ACHN (cell line): ENCODE results near the gene TRPC4AP.

Experiments used
- DNase-seq: peaks from one replicate; pipeline ENCODE4 v3.0.0-alpha.2; 2015
- in situ Hi-C: cut with HindIII; loops from 2 replicates; pipeline ENCODE4 v1.10.0; 2017; ENCODE audit warnings: low sequenced_read_pairs, low pct_ligation_motif_present, low pct_unique_long_range_greater_than_20kb

The TRPC4AP gene

GRCh38 chr20:35006531-35006971, 86.1 kb downstream of the TRPC4AP start:
- in situ Hi-C loops = no loop called here
- DNase-seq = no peak

- in situ Hi-C loops = no loop called here
- DNase-seq = no peak
These were observed 86.6 kb downstream of the TRPC4AP start for GRCh38 chr20:35006009-35006408.

GRCh38 chr20:35005463-35005961, 87.1 kb downstream of the TRPC4AP start:
- in situ Hi-C loops = no loop called here
- DNase-seq = no peak

- DNase-seq = no peak
- in situ Hi-C loops = no loop called here
These were observed 87.7 kb downstream of the TRPC4AP start for GRCh38 chr20:35004749-35005462.

GRCh38 chr20:35004051-35004725, 88.4 kb downstream of the TRPC4AP start:
- no peak for DNase-seq
- in situ Hi-C loops = no loop called here

- no peak for DNase-seq
- in situ Hi-C loops = no loop called here
These were observed 89.2 kb downstream of the TRPC4AP start for GRCh38 chr20:35003211-35004031.

GRCh38 chr20:35002426-35003210, 90.0 kb downstream of the TRPC4AP start:
- in situ Hi-C loops = no loop called here
- no peak for DNase-seq

- DNase-seq = no peak
- in situ Hi-C loops = no loop called here
These were observed 90.8 kb downstream of the TRPC4AP start for GRCh38 chr20:35001596-35002362.

- in situ Hi-C loops = no loop called here
These were observed 91.5 kb downstream of the TRPC4AP start for GRCh38 chr20:35000922-35001595.

GRCh38 chr20:35000311-35000921, 92.2 kb downstream of the TRPC4AP start:
- in situ Hi-C loops = no loop called here

More at GRCh38 chr20:35000922-35001595, 91.5 kb downstream of the TRPC4AP start:
- DNase-seq = no peak

GRCh38 chr20:34999782-35000181, 92.8 kb downstream of the TRPC4AP start:
- no peak for DNase-seq
- in situ Hi-C loops = no loop called here

More at GRCh38 chr20:35000311-35000921, 92.2 kb downstream of the TRPC4AP start:
- DNase-seq = no peak

- DNase-seq = no peak
- in situ Hi-C loops = no loop called here
These were observed 93.6 kb downstream of the TRPC4AP start for GRCh38 chr20:34999021-34999451.

- no peak for DNase-seq
- in situ Hi-C loops = no loop called here
These were observed 94.2 kb downstream of the TRPC4AP start for GRCh38 chr20:34998331-34998950.

- in situ Hi-C loops = no loop called here
- DNase-seq = no peak
These were observed 94.8 kb downstream of the TRPC4AP start for GRCh38 chr20:34997774-34998173.

GRCh38 chr20:34997131-34997561, 95.5 kb downstream of the TRPC4AP start:
- DNase-seq = no peak

More at GRCh38 chr20:34997131-34997561, 95.5 kb downstream of the TRPC4AP start:
- in situ Hi-C loops = no loop called here
